Measurements from ENCODE around the gene FCHO1.
"Not testable (repeated sequence)": the region's sequence is repeated elsewhere in the genome, so short reads cannot be mapped to it uniquely, and the experiment has no call there.

Gene FCHO1

GRCh38 chr19:17794731-17795494 lies 43.6 kb downstream of the FCHO1 start, which contains the start of gene B3GNT3:
B3GNT3 (plus strand) TSS chr19:17795138; CDS start chr19:17807808, 12,670 bp downstream.
- in situ Hi-C loops (cut with MboI; ENCODE audit: low sequenced_read_pairs, unreplicated experiment), result no loop called here
- no peak for TF ChIP-seq CTCF (IDR thresholded peaks at IDR 0.05; ENCODE audit: borderline replicate concordance, control extremely low read depth, extremely low read depth, insufficient read depth, missing control alignments)
- DNase-seq (ENCODE audit: low spot score), result no peak

- in situ Hi-C loops (cut with MboI; ENCODE audit: low sequenced_read_pairs, unreplicated experiment), result no loop called here
- no peak for TF ChIP-seq CTCF (IDR thresholded peaks at IDR 0.05; ENCODE audit: borderline replicate concordance, control extremely low read depth, extremely low read depth, insufficient read depth, missing control alignments)
- DNase-seq (ENCODE audit: low spot score), result no peak
These were observed 44.2 kb downstream of the FCHO1 start for GRCh38 chr19:17795495-17795856.

- in situ Hi-C loops (cut with MboI; ENCODE audit: low sequenced_read_pairs, unreplicated experiment), result no loop called here
- DNase-seq (ENCODE audit: low spot score), result no peak
- TF ChIP-seq CTCF (IDR thresholded peaks at IDR 0.05; ENCODE audit: borderline replicate concordance, control extremely low read depth, extremely low read depth, insufficient read depth, missing control alignments), result no peak
These were observed 44.9 kb downstream of the FCHO1 start for GRCh38 chr19:17796013-17796837.

- no peak for TF ChIP-seq CTCF (IDR thresholded peaks at IDR 0.05; ENCODE audit: borderline replicate concordance, control extremely low read depth, extremely low read depth, insufficient read depth, missing control alignments)
- in situ Hi-C loops (cut with MboI; ENCODE audit: low sequenced_read_pairs, unreplicated experiment), result no loop called here
- no peak for DNase-seq (ENCODE audit: low spot score)
These were observed 45.7 kb downstream of the FCHO1 start for GRCh38 chr19:17796838-17797423.

GRCh38 chr19:17797424-17798201 lies 46.3 kb downstream of the FCHO1 start:
- in situ Hi-C loops (cut with MboI; ENCODE audit: low sequenced_read_pairs, unreplicated experiment), result no loop called here
- no peak for TF ChIP-seq CTCF (IDR thresholded peaks at IDR 0.05; ENCODE audit: borderline replicate concordance, control extremely low read depth, extremely low read depth, insufficient read depth, missing control alignments)
- DNase-seq (ENCODE audit: low spot score), result no peak

- in situ Hi-C loops (cut with MboI; ENCODE audit: low sequenced_read_pairs, unreplicated experiment); DNase-seq (ENCODE audit: low spot score): not testable (repeated sequence)
These were observed 47.3 kb downstream of the FCHO1 start for GRCh38 chr19:17798599-17798998.

Data from GM13976 (cell line).